HFF-Myc (cell line): ENCODE results near the gene STAB2.

Source experiments
- DNase-seq: peaks from one replicate; pipeline ENCODE4 v3.0.0-alpha.2; 2011; ENCODE audit warnings: low read depth; ENCODE audit errors: extremely low read depth
- H3K4me3 ChIP-seq: replicated peaks from 2 replicates; pipeline ENCODE4 v1.5.1; 2011; ENCODE audit warnings: low read depth, mild to moderate bottlenecking, control low read depth, low read length
- TF ChIP-seq, protein P1 (sequence below): IDR thresholded peaks from 2 replicates; pipeline ENCODE4 v1.5.1; 2012; ENCODE audit warnings: mild to moderate bottlenecking, low read depth, low read length, control low read depth; ENCODE audit errors: missing control alignments

STAB2 gene

DNA sequence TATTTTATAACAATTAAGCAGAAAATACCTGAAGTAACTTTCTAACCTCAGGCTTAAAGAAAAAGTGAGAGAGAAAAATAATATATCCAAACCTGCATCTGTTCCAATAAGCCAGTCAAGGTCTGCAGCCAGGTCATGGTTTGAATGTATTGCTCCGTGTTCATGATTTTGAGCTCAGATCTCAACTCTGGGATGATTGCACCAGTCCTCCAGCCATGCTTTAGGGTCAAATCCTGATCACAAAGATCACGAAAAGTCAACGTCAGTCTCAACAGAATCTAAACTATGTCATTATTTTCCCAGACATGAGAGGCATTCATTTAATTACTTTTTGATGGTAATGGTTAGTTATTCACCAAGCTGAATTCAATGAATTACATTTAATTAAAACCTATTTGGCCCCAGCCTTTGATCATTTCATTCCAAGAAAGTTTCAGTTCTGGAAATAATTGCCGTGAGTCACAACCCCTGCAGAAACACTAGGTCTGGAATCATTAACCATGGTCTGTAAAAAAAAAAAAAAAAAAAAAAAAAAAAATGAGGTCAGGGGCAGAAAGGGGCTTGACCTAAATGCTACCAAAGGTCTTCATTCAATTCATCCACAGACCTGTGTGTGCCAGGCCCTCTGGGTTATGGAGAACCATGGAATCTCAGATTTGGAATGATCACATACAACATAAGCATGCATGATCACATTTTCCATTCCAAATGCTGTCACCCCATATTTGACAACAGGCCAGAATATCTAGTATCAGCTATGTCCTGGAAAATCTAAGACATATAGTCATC, 198.4 kb downstream of the STAB2 start:
- DNase-seq, result no peak
- no peak overlapping the region for H3K4me3 ChIP-seq
- TF ChIP-seq, protein P1, sequence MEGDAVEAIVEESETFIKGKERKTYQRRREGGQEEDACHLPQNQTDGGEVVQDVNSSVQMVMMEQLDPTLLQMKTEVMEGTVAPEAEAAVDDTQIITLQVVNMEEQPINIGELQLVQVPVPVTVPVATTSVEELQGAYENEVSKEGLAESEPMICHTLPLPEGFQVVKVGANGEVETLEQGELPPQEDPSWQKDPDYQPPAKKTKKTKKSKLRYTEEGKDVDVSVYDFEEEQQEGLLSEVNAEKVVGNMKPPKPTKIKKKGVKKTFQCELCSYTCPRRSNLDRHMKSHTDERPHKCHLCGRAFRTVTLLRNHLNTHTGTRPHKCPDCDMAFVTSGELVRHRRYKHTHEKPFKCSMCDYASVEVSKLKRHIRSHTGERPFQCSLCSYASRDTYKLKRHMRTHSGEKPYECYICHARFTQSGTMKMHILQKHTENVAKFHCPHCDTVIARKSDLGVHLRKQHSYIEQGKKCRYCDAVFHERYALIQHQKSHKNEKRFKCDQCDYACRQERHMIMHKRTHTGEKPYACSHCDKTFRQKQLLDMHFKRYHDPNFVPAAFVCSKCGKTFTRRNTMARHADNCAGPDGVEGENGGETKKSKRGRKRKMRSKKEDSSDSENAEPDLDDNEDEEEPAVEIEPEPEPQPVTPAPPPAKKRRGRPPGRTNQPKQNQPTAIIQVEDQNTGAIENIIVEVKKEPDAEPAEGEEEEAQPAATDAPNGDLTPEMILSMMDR, result no peak

DNA sequence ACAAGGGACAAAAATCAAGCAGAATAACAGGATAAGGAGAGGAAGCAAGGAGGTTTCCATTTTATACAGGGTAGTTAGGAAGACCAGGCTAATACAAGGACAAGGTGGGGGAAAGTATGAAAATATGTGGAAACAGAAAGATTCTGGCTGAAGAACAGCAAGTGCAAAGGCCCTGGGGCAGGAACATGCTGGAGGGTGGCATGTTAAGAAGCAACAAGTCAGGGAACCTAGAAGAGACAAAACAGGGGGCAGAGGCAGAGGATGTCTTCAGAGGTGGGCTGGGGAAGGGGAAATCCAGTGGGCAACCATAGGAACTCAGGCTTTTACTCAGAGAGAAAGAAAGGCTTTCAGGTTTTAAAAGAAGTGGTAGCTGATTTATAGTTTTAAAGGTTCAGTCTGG, 199.1 kb downstream of the STAB2 start:
- no peak for DNase-seq
- TF ChIP-seq, protein P1, result no peak
- H3K4me3 ChIP-seq, result no peak overlapping the region

DNA sequence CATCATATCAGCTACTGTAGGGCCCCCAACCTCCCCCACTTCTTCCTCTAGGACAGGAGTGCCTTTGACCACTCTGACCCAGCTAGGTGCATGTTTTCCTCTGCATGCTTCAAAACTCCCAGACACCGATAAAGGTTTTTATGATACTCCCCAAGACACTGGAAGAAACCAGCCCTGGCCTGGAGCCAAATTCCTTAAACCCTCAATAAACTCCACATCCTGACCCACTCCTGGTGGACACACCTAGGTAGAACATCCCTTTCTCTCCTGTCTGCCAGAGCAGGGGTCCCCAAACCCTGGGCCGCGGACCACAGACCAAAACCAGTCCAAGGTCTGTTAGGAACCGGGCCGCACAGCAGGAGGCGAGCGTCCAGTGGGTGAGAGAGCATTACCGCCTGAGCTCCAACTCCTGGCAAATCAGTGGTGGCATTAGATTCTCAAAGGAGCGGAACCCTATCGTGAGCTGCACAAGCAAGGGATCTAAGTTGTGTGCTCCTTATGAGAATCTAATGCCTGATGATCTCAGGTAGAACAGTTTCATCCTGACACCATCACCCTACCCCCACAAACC, 204.4 kb downstream of the STAB2 start:
- TF ChIP-seq, protein P1, result no peak
- no peak for DNase-seq
- no peak overlapping the region for H3K4me3 ChIP-seq

DNA sequence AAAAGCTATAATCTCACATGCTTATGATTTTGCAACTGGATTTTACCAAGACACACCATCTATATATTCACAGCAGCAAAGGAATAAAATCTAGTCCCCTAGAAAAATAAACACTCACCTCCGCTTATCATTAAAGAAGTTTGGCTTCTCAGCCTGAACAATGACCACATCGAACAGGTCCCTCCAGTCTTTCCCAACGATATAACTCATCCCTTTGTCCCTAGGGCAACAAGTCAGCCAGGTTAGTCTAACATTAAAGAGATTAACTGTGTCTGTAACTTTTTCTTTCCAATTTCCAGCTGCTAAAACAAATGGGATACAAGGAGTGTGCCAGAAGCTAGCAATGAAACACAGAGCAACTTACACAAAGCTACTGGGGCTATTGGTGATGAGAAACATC, 206.0 kb downstream of the STAB2 start:
- no peak for DNase-seq
- TF ChIP-seq, protein P1, result no peak
- no peak overlapping the region for H3K4me3 ChIP-seq

DNA sequence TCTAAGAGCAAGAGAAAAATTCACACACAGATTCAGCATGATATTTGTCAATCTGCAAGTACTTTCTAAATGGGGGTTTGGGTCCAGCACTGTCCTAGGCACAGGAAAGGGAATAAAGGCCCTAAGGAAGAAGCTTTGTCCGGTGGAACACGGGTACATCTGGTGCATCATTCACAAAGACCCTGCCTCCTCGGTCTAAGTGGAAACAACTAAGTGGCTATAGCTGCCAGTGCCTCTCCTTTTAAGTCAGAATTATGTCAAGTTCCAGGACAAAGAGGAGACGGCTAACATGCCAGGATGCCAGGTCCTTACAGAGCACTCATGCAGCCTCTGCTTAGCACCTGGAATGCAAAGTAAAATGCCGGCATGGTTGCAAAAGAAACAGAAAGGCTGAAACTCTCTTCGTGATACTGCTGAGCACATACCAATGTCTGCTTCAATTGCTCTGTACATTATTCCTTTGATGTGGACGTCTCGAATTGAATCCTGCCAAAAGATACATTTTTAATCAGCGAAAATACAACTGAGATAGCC, 206.5 kb downstream of the STAB2 start:
- TF ChIP-seq, protein P1, result no peak
- no peak for DNase-seq
- H3K4me3 ChIP-seq, result no peak overlapping the region

DNA sequence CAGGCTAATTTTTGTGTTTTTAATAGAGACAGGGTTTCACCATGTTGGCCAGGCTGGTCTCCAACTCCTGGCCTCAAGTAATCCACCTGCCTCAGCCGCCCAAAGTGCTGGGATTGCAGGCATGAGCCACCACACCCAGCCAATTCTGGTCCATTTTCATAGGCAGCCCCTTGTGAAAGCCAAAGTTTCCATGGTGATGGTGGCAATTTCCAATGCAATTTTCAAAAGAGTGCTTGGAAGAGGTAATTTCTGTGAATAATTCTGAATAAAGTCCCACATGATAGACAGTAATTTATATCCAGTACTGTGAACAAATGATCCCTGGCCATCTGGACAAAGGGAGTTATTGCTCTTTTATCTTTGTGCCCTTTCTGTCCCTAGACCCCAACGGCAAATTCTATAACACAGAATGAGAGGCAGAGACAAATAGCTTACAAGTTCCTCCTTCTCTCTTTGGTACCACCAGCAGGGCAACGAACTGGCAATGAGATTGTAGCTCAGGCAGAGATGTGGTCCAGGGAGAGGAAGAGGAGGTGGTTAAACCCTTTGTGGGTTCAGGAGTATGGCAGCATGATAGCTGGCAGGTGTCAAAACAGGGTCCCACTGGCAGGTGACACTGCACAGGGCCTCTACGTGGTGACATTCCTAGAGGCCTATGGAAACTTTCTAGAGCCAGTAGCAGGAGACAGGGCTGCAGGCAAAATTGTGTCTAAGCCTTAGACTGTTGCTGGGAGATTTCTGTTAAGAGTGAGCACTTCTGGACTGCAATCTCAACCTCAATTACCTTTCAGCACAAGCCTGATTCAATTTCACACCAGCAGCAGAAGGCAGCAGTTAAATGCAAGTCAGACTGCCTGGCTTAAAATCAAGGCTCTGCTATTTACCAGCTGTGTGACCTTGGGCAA, 207.5 kb downstream of the STAB2 start:
- H3K4me3 ChIP-seq, result no peak overlapping the region
- DNase-seq, result no peak
- TF ChIP-seq, protein P1, result no peak
